ENCODE measurements around the gene CMYA5. TPM values are rescaled to one million over a fixed set of nuclear protein-coding genes. Genes with fewer than 3 reads are reported as not detected.

Gene CMYA5
- total RNA-seq, 2 experiments from 2014 or later: 0.13 to 0.21 TPM

GRCh38 chr5:79842006-79842881, 152.6 kb downstream of the CMYA5 start:
- H4K20me1 ChIP-seq (ENCODE audit: insufficient read depth, low read length): no peaks in the 10 kb centered on the region
- H3K9me3 ChIP-seq (ENCODE audit: low read length): no peaks in the 10 kb centered on the region
- H3K9me2 ChIP-seq (ENCODE audit: insufficient read depth, low read length): no peaks in the 10 kb centered on the region
- intact Hi-C loops (cut with micrococcal nuclease; ENCODE audit: unreplicated experiment): no loop called here
- TF ChIP-seq CTCF (conservative IDR thresholded peaks at IDR 0.05; ENCODE audit: low read length) (no peak), EZH2phosphoT487 (IDR thresholded peaks at IDR 0.05; ENCODE audit: borderline replicate concordance, low read depth, low read length) (no peak)
- no peak for DNase-seq (ENCODE audit: low spot score)
- no peak overlapping the region for H3K4me2 ChIP-seq (ENCODE audit: low read length)
- H3K36me3 ChIP-seq (ENCODE audit: insufficient read depth, low read length): no peaks in the 10 kb centered on the region
- no peak overlapping the region for H3K27ac ChIP-seq (ENCODE audit: low read depth, low read length, poor library complexity, severe bottlenecking)
- ChIA-PET POLR2A (interaction anchor here (0.5 to 1.3 kb wide), 6 partner anchors 11 to 441 kb away, joined by 3 to 5 read pairs (median 4); no protein-coding TSS in a partner anchor), CTCF (ENCODE audit: unreplicated experiment) (no interaction called here)
- H2AFZ ChIP-seq (ENCODE audit: low read length): no peak overlapping the region
- no TSS peak for BruUV-seq (replicated peaks)
- no peaks in the 10 kb centered on the region for H3K79me2 ChIP-seq (ENCODE audit: insufficient read depth, low read depth, low read length)
- no peaks in the 10 kb centered on the region for H3K4me1 ChIP-seq (ENCODE audit: insufficient read depth, low read length, poor library complexity, severe bottlenecking)
- H3K4me3 ChIP-seq (ENCODE audit: low read depth, low read length, poor library complexity, severe bottlenecking): no peak overlapping the region

GRCh38 chr5:79842991-79843390, 153.4 kb downstream of the CMYA5 start:
- no peak for DNase-seq (ENCODE audit: low spot score)
- H3K4me2 ChIP-seq (ENCODE audit: low read length): no peak overlapping the region

More at GRCh38 chr5:79842991-79843390, 153.4 kb downstream of the CMYA5 start:
- POLR2A ChIA-PET: interaction anchor here (0.5 to 0.6 kb wide), 2 partner anchors 75 to 152 kb away, joined by 3 to 4 read pairs; no protein-coding TSS in a partner anchor
- H3K9me3 ChIP-seq (ENCODE audit: low read length): no peaks in the 10 kb centered on the region
- intact Hi-C loops (cut with micrococcal nuclease; ENCODE audit: unreplicated experiment): no loop called here
- CTCF ChIA-PET (ENCODE audit: unreplicated experiment): no interaction called here
- no peaks in the 10 kb centered on the region for H3K36me3 ChIP-seq (ENCODE audit: insufficient read depth, low read length)
- H3K9me2 ChIP-seq (ENCODE audit: insufficient read depth, low read length): no peaks in the 10 kb centered on the region
- H3K27ac ChIP-seq (ENCODE audit: low read depth, low read length, poor library complexity, severe bottlenecking): no peak overlapping the region
- no peaks in the 10 kb centered on the region for H3K79me2 ChIP-seq (ENCODE audit: insufficient read depth, low read depth, low read length)
- H4K20me1 ChIP-seq (ENCODE audit: insufficient read depth, low read length): no peaks in the 10 kb centered on the region
- no peak overlapping the region for H3K4me3 ChIP-seq (ENCODE audit: low read depth, low read length, poor library complexity, severe bottlenecking)
- H2AFZ ChIP-seq (ENCODE audit: low read length): no peak overlapping the region
- BruUV-seq (replicated peaks): no TSS peak
- no peak for TF ChIP-seq CTCF (conservative IDR thresholded peaks at IDR 0.05; ENCODE audit: low read length)
- TF ChIP-seq EZH2phosphoT487 (IDR thresholded peaks at IDR 0.05; ENCODE audit: borderline replicate concordance, low read depth, low read length): no peak
- no peaks in the 10 kb centered on the region for H3K4me1 ChIP-seq (ENCODE audit: insufficient read depth, low read length, poor library complexity, severe bottlenecking)
